ENCODE measurements around the gene SLC6A18. TPM values are rescaled to one million over a fixed set of nuclear protein-coding genes. Genes with fewer than 3 reads are reported as not detected.

SLC6A18 gene
- total RNA-seq, 1 donor from 2014 or later, result not detected

GRCh38 chr5:1257841-1258240 is 32.7 kb downstream of the SLC6A18 start:
- Histone ChIP-seq H3K4me1 (ENCODE audit: insufficient read depth, low read length) (no peaks in the 10 kb centered on the region), H3K27ac (ENCODE audit: low read depth, low read length) (no peak overlapping the region), H3K9me3 (ENCODE audit: insufficient read depth, low read depth, low read length) (peaks cover 21% of the 10 kb centered on the region), H4K20me1 (ENCODE audit: insufficient read depth, low read length) (no peaks in the 10 kb centered on the region), H3K79me2 (ENCODE audit: insufficient read depth, low read length) (no peaks in the 10 kb centered on the region), H3K27me3 (ENCODE audit: insufficient read depth, low read length) (no peaks in the 10 kb centered on the region), H3K36me3 (ENCODE audit: insufficient read depth, low read length) (no peaks in the 10 kb centered on the region), H3K9ac (ENCODE audit: low read length) (no peak overlapping the region), H3K4me3 (ENCODE audit: insufficient read depth, low read depth, low read length) (no peak overlapping the region), H3K4me2 (ENCODE audit: low read length) (no peak overlapping the region), H2AFZ (ENCODE audit: low read depth, low read length) (no peak overlapping the region)
- FAIRE-seq, result no peak
- peaks cover 6% of the 10 kb centered on the region for H3K36me3 Mint-ChIP-seq (ENCODE audit: low read depth, unreplicated experiment)
- peaks cover 6% of the 10 kb centered on the region for H3K4me1 Mint-ChIP-seq (ENCODE audit: low read depth, unreplicated experiment)
- H3K27ac Mint-ChIP-seq (ENCODE audit: unreplicated experiment), result no peak overlapping the region
- H3K4me3 Mint-ChIP-seq (ENCODE audit: unreplicated experiment), result no peak overlapping the region
- no peak for TF ChIP-seq EZH2 (IDR thresholded peaks at IDR 0.05; ENCODE audit: insufficient read depth, low read length)
- no peak for TF ChIP-seq CTCF (IDR thresholded peaks at IDR 0.05; ENCODE audit: insufficient read depth, low read depth, low read length)
- peaks cover 5% of the 10 kb centered on the region for H3K9me3 Mint-ChIP-seq (ENCODE audit: unreplicated experiment)
- H3K27me3 Mint-ChIP-seq (ENCODE audit: low read depth, unreplicated experiment), result peaks cover 46% of the 10 kb centered on the region
- no peak for DNase-seq (ENCODE audit: low read depth)

GRCh38 chr5:1259806-1260480 is 34.8 kb downstream of the SLC6A18 start:
- no peak overlapping the region for H3K4me3 ChIP-seq (ENCODE audit: insufficient read depth, low read depth, low read length)
- no peak overlapping the region for H2AFZ ChIP-seq (ENCODE audit: low read depth, low read length)
- peaks cover 25% of the 10 kb centered on the region for H3K9me3 ChIP-seq (ENCODE audit: insufficient read depth, low read depth, low read length)
- DNase-seq (ENCODE audit: low read depth) (no peak), FAIRE-seq (no peak)
- no peaks in the 10 kb centered on the region for H3K36me3 ChIP-seq (ENCODE audit: insufficient read depth, low read length)
- Mint-ChIP-seq H3K27me3 (ENCODE audit: low read depth, unreplicated experiment) (peaks cover 53% of the 10 kb centered on the region), H3K36me3 (ENCODE audit: low read depth, unreplicated experiment) (peaks cover 6% of the 10 kb centered on the region), H3K4me1 (ENCODE audit: low read depth, unreplicated experiment) (peaks cover 6% of the 10 kb centered on the region), H3K4me3 (ENCODE audit: unreplicated experiment) (no peak overlapping the region), H3K27ac (ENCODE audit: unreplicated experiment) (no peak overlapping the region), H3K9me3 (ENCODE audit: unreplicated experiment) (peaks cover 5% of the 10 kb centered on the region)
- TF ChIP-seq CTCF (IDR thresholded peaks at IDR 0.05; ENCODE audit: insufficient read depth, low read depth, low read length), result no peak
- TF ChIP-seq EZH2 (IDR thresholded peaks at IDR 0.05; ENCODE audit: insufficient read depth, low read length), result no peak
- no peaks in the 10 kb centered on the region for H3K4me1 ChIP-seq (ENCODE audit: insufficient read depth, low read length)
- H3K27me3 ChIP-seq (ENCODE audit: insufficient read depth, low read length), result no peaks in the 10 kb centered on the region
- H3K27ac ChIP-seq (ENCODE audit: low read depth, low read length), result no peak overlapping the region
- H3K9ac ChIP-seq (ENCODE audit: low read length), result no peak overlapping the region
- H3K4me2 ChIP-seq (ENCODE audit: low read length), result no peak overlapping the region
- H4K20me1 ChIP-seq (ENCODE audit: insufficient read depth, low read length), result no peaks in the 10 kb centered on the region
- H3K79me2 ChIP-seq (ENCODE audit: insufficient read depth, low read length), result no peaks in the 10 kb centered on the region

GRCh38 chr5:1261643-1262042 is 36.5 kb downstream of the SLC6A18 start:
- Histone ChIP-seq H3K4me2 (ENCODE audit: low read length) (no peak overlapping the region), H3K4me1 (ENCODE audit: insufficient read depth, low read length) (no peaks in the 10 kb centered on the region), H3K36me3 (ENCODE audit: insufficient read depth, low read length) (no peaks in the 10 kb centered on the region), H3K27me3 (ENCODE audit: insufficient read depth, low read length) (no peaks in the 10 kb centered on the region), H3K4me3 (ENCODE audit: insufficient read depth, low read depth, low read length) (no peak overlapping the region), H3K79me2 (ENCODE audit: insufficient read depth, low read length) (no peaks in the 10 kb centered on the region), H3K9ac (ENCODE audit: low read length) (no peak overlapping the region), H3K9me3 (ENCODE audit: insufficient read depth, low read depth, low read length) (peaks cover 25% of the 10 kb centered on the region), H4K20me1 (ENCODE audit: insufficient read depth, low read length) (no peaks in the 10 kb centered on the region), H2AFZ (ENCODE audit: low read depth, low read length) (no peak overlapping the region), H3K27ac (ENCODE audit: low read depth, low read length) (no peak overlapping the region)
- peaks cover 3% of the 10 kb centered on the region for H3K36me3 Mint-ChIP-seq (ENCODE audit: low read depth, unreplicated experiment)
- peaks cover 48% of the 10 kb centered on the region for H3K27me3 Mint-ChIP-seq (ENCODE audit: low read depth, unreplicated experiment)
- DNase-seq (ENCODE audit: low read depth) (no peak), FAIRE-seq (no peak)
- peaks cover 6% of the 10 kb centered on the region for H3K4me1 Mint-ChIP-seq (ENCODE audit: low read depth, unreplicated experiment)
- TF ChIP-seq CTCF (IDR thresholded peaks at IDR 0.05; ENCODE audit: insufficient read depth, low read depth, low read length) (no peak), EZH2 (IDR thresholded peaks at IDR 0.05; ENCODE audit: insufficient read depth, low read length) (no peak)
- peaks cover 5% of the 10 kb centered on the region for H3K9me3 Mint-ChIP-seq (ENCODE audit: unreplicated experiment)
- H3K4me3 Mint-ChIP-seq (ENCODE audit: unreplicated experiment), result no peak overlapping the region
- no peak overlapping the region for H3K27ac Mint-ChIP-seq (ENCODE audit: unreplicated experiment)
